Endothelial cell of coronary artery (primary cell): ENCODE results near the gene CEP57L1. TPM values are rescaled to one million over a fixed set of nuclear protein-coding genes. Genes with fewer than 3 reads are reported as not detected.

Experiments used
- total RNA-seq: library from RNA; depleted of rRNA; stranded (reverse); fragments of >200 nt; gene quantifications from 2 replicates; pipeline ENCODE4 v1.2.3, GENCODE V29; 2014

Gene CEP57L1
- total RNA-seq = 16.8 and 23.0 TPM in 2 replicates

DNA sequence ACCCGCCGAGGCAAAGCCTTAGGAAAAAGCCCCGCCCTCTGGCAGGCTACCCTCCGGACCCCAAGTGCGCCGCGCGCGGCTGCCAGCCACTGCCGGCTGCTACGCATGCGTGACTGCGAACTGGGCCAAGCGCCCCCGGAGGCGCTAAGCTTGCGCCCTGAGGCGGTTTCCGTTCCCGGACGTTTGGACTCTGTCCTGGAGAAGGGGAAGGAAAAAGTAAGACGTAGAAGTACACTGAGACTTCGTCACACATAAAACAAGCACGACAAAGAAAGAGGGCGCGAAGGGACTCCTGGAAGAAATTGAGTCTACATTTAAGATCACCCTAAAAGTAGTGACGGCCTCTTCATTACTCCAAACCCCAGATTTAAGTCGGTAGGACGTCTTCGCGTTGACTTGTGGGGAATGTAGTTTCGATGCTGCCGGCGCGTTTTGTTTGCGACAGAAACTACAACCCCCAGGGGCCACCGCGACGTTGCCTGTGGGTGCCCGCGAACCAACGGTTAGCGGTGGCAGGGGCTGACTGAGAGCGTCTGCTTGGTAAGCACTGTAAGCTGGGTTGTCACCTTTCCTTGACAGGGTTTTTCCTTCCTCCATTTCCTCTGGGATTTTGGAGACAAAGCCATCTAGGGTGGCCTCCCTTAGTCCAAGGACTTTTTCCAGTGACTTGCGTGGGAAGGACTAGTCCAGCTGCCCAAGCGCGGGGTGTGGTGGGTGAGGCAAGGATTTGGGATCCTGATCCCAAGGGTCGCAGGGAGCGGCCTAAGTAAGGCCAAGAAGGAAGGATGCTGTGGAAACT, at the start of gene CEP57L1:
Gene CEP57L1 (plus strand): TSS at position 472 of the 799 bp plus-strand sequence. CDS start 49,715 bp downstream, outside the sequence.

DNA sequence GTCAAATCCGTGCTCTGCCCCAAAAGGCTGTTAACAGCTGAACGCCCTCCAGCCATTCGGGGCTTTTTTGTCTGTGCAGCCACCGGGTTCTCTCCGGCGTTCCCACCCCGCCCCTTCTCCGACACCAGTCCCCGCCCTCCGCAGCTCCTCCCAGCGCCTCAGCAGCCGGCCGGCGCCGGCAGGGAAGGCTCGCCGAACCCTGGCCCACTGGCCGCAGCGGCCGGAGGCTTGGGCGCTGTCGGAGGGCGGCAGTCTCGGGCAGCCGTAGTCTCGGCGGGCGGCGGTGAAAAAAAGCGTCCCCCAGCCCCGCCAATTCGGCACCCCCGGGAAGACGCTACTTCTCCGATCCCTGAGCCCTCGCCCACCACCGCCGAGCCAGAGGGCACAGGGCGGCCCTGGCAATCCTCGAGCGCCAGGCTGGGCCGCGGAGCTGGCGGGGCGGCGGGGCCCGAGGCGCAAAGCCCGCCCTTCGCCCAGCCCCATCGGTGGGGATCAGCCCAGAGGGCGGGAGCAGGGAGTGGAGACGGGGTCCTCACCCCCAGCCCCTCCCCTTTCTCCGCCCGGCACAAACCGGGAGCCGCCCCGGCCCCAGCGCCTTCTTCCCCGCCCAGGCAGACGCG, 781 bp upstream of the CEP57L1 start, which contains the start of gene SESN1:
Gene SESN1 (minus strand): TSS at position 431 of the 620 bp plus-strand sequence. CDS start 773 bp downstream, outside the sequence.

Other genes with a start within 250 kb of the CEP57L1 start
- gene ARMC2, start 247.1 kb upstream of the CEP57L1 start, total RNA-seq = 0.90 and 2.1 TPM in 2 replicates
- gene SESN1, start 661 bp upstream of the CEP57L1 start, total RNA-seq = 23.7 and 31.9 TPM in 2 replicates